Ishikawa (cell line): ENCODE measurements around the gene TMEM37.

ENCODE experiments used
- CEBPB ChIP-seq: IDR thresholded peaks from 2 replicates; pipeline ENCODE4 v1.6.1; 2012
- NFIC ChIP-seq: IDR thresholded peaks from 2 replicates; pipeline ENCODE4 v1.6.1; 2012
- RAD21 ChIP-seq: IDR thresholded peaks from 2 replicates; pipeline ENCODE4 v1.6.1; 2012; ENCODE audit warnings: low read depth
- TF ChIP-seq, protein P1 (sequence below): IDR thresholded peaks from 2 replicates; pipeline ENCODE4 v1.6.1; 2012; ENCODE audit warnings: low read depth, mild to moderate bottlenecking
- TF ChIP-seq, protein P2 (sequence below): IDR thresholded peaks from 2 replicates; pipeline ENCODE4 v1.6.1; 2012

DNA sequence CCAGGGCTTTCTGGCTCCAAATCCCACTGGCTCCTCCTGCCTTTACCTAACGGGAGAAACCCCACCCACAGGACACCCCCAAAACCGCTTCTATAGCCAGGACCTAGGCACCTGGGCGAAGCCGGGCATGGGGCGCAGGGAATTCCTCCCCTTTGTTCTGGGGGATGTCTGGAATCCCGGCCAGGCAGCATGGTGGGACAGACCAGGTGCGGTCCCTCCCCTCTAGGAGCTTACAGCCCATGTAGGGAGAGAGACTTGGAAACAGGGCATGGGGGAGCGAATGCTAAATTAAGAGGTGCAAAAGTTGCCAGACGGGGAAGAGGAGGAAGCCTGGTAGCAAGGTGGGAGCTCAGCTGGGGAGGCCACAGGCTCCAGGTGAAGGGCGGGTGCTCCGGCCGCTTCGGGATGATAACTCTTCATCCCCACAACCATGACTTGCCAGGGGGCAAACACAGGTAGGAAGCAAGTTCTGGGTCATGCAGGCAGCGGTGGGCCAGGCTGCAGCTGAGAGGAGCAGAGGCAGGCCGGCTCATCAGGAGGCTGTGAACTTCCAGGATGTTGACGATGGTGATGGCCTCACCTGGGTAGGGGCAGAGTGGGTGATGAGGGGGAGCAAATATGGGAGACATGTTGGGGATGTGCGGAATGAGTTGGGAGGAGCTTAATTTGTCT, 1.3 kb downstream of the TMEM37 start:
- TF ChIP-seq, protein P1, sequence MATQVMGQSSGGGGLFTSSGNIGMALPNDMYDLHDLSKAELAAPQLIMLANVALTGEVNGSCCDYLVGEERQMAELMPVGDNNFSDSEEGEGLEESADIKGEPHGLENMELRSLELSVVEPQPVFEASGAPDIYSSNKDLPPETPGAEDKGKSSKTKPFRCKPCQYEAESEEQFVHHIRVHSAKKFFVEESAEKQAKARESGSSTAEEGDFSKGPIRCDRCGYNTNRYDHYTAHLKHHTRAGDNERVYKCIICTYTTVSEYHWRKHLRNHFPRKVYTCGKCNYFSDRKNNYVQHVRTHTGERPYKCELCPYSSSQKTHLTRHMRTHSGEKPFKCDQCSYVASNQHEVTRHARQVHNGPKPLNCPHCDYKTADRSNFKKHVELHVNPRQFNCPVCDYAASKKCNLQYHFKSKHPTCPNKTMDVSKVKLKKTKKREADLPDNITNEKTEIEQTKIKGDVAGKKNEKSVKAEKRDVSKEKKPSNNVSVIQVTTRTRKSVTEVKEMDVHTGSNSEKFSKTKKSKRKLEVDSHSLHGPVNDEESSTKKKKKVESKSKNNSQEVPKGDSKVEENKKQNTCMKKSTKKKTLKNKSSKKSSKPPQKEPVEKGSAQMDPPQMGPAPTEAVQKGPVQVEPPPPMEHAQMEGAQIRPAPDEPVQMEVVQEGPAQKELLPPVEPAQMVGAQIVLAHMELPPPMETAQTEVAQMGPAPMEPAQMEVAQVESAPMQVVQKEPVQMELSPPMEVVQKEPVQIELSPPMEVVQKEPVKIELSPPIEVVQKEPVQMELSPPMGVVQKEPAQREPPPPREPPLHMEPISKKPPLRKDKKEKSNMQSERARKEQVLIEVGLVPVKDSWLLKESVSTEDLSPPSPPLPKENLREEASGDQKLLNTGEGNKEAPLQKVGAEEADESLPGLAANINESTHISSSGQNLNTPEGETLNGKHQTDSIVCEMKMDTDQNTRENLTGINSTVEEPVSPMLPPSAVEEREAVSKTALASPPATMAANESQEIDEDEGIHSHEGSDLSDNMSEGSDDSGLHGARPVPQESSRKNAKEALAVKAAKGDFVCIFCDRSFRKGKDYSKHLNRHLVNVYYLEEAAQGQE, result no peak
- TF ChIP-seq, protein P2, sequence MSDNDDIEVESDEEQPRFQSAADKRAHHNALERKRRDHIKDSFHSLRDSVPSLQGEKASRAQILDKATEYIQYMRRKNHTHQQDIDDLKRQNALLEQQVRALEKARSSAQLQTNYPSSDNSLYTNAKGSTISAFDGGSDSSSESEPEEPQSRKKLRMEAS, result no peak
- no peak for TF ChIP-seq CEBPB
- TF ChIP-seq RAD21, result no peak
- TF ChIP-seq NFIC, result no peak
